Gastrocnemius medialis (tissue), 4 donors: Measurements from ENCODE around the gene SGSM2.

ENCODE experiments used
- POLR2A ChIP-seq, 2 donors: fragments of 450-650 bp; IDR thresholded peaks; one replicate each; pipeline ENCODE4 v1.6.1; 2017; ENCODE audit warnings: antibody characterized with exemption in 2 of 2, mild to moderate bottlenecking in 2 of 2, moderate library complexity in 2 of 2
- TF ChIP-seq, protein P1 (sequence below), 5 experiments: fragments of 450-650 bp in 3 of 5; fragments of 200-600 bp in 2 of 5; sonication (generic) in 2 of 5; IDR thresholded peaks in 4 of 5; conservative IDR thresholded peaks in 1 of 5; 1 replicate in 4 of 5; 2 replicates in 1 of 5; pipeline ENCODE4 v1.5.1; 2016 to 2019; ENCODE audit warnings: antibody characterized with exemption in 5 of 5, mild to moderate bottlenecking in 3 of 5, moderate library complexity in 3 of 5

DNA sequence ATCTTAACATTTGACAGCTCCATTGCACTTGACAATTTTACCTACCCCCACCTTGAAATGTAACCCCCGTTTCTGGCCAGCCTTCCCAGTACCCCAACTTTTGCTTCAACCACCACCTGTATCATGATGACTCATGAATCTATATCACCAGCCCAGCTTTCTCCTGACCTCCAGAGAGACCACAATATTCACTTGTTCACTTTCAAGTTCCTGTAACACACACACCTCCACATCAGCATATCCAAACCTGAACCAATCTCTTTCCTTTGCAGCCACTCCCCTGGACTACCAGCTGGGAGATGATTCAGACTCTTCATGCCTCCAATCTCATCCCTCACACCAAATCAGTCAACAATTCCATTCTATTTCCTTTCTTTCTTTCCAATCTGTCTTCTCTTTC is 41.7 kb upstream of the SGSM2 start:
- TF ChIP-seq, protein P1, sequence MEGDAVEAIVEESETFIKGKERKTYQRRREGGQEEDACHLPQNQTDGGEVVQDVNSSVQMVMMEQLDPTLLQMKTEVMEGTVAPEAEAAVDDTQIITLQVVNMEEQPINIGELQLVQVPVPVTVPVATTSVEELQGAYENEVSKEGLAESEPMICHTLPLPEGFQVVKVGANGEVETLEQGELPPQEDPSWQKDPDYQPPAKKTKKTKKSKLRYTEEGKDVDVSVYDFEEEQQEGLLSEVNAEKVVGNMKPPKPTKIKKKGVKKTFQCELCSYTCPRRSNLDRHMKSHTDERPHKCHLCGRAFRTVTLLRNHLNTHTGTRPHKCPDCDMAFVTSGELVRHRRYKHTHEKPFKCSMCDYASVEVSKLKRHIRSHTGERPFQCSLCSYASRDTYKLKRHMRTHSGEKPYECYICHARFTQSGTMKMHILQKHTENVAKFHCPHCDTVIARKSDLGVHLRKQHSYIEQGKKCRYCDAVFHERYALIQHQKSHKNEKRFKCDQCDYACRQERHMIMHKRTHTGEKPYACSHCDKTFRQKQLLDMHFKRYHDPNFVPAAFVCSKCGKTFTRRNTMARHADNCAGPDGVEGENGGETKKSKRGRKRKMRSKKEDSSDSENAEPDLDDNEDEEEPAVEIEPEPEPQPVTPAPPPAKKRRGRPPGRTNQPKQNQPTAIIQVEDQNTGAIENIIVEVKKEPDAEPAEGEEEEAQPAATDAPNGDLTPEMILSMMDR (IDR thresholded peaks at IDR 0.05 in 4 of 5, conservative IDR thresholded peaks at IDR 0.05 in 1 of 5): no peak
- TF ChIP-seq POLR2A (IDR thresholded peaks at IDR 0.05): no peak
